Omental fat pad (tissue), 4 donors: Measurements from ENCODE around the gene CTF1. TPM values are rescaled to one million over a fixed set of nuclear protein-coding genes. Genes with fewer than 3 reads are reported as not detected.

Experiments
- ATAC-seq: fragments of 150-250 bp; one replicate; pipeline ENCODE4 v1.9.1; 2016; ENCODE audit warnings: mild to moderate bottlenecking, moderate library complexity; ENCODE audit not compliant: low FRiP score
- DNase-seq: peaks from one replicate; pipeline ENCODE4 v3.0.0-alpha.2; 2019; ENCODE audit warnings: low spot score
- CTCF ChIP-seq, 3 donors: fragments of 450-650 bp; IDR thresholded peaks; one replicate each; pipeline ENCODE4 v1.5.1; 2016 to 2017; ENCODE audit warnings: antibody characterized with exemption in 3 of 3, mild to moderate bottlenecking in 3 of 3, moderate library complexity in 2 of 3
- total RNA-seq, 4 donors: library from RNA; depleted of rRNA; stranded (reverse); fragments of >200 nt; gene quantifications; one replicate each; pipeline ENCODE4 v1.1.0, GENCODE V29; 2016

Gene CTF1
- total RNA-seq, 4 donors from 2014 or later: 1.7 to 3.5 (median 2.3) TPM

- ATAC-seq (no peak), DNase-seq (no peak)
- TF ChIP-seq CTCF (IDR thresholded peaks at IDR 0.05): no peak
Observed at GRCh38 chr16:30894540-30895368, 1.7 kb upstream of the CTF1 start.

- no peak for ATAC-seq
- no peak for TF ChIP-seq CTCF (IDR thresholded peaks at IDR 0.05)
- DNase-seq: no peak
Observed at GRCh38 chr16:30895627-30896260, 670 bp upstream of the CTF1 start.

- no peak for TF ChIP-seq CTCF (IDR thresholded peaks at IDR 0.05)
- DNase-seq: peak; percentile 69
- ATAC-seq: peak; percentile 55
Observed at GRCh38 chr16:30896889-30897733, 697 bp downstream of the CTF1 start.

GRCh38 chr16:30899794-30900193 is 3.4 kb downstream of the CTF1 start:
- no peak for TF ChIP-seq CTCF (IDR thresholded peaks at IDR 0.05)
- ATAC-seq (no peak), DNase-seq (no peak)

- TF ChIP-seq CTCF (IDR thresholded peaks at IDR 0.05): no peak
- ATAC-seq: no peak
- no peak for DNase-seq
Observed at GRCh38 chr16:30900588-30900987, 4.2 kb downstream of the CTF1 start.

GRCh38 chr16:30901201-30902028 is 5.0 kb downstream of the CTF1 start:
- ATAC-seq: no peak
- TF ChIP-seq CTCF (IDR thresholded peaks at IDR 0.05): no peak
- DNase-seq: no peak
